Activated naive CD4-positive, alpha-beta T cell treated with anti-CD3 and anti-CD28 coated beads for 36 hours (primary cell): Measurements from ENCODE around the gene RBL2. TPM values are rescaled to one million over a fixed set of nuclear protein-coding genes. Genes with fewer than 3 reads are reported as not detected.
A peak's percentile ranks its signal among the peaks of the same experiment; 100 is the strongest.
"Not testable (repeated sequence)": the region's sequence is repeated elsewhere in the genome, so short reads cannot be mapped to it uniquely, and the experiment has no call there.

ENCODE experiments used
- CTCF ChIA-PET: fragments of 350-600 bp; sonication (Branson Sonifier 250); formaldehyde crosslinking; loops from one replicate; lab custom pipeline; 2021; ENCODE audit warnings: antibody characterized with exemption; lab: Charles Lee
- DNase-seq: peaks from one replicate; pipeline ENCODE4 v3.0.0-alpha.2; 2020
- H3K27ac Mint-ChIP-seq: one replicate; pipeline ENCODE4 v1.8.0; 2021; ENCODE audit warnings: mild to moderate bottlenecking, mixed read lengths
- H3K27me3 Mint-ChIP-seq: one replicate; pipeline ENCODE4 v1.8.0; 2021; ENCODE audit warnings: low read depth, mixed read lengths
- H3K36me3 Mint-ChIP-seq: one replicate; pipeline ENCODE4 v1.8.0; 2021; ENCODE audit warnings: low read depth, mixed read lengths
- H3K4me1 Mint-ChIP-seq: one replicate; pipeline ENCODE4 v1.8.0; 2021; ENCODE audit warnings: low read depth, mixed read lengths
- H3K4me3 Mint-ChIP-seq: one replicate; pipeline ENCODE4 v1.8.0; 2021; ENCODE audit warnings: mild to moderate bottlenecking, moderate library complexity, mixed read lengths
- H3K9me3 Mint-ChIP-seq: one replicate; pipeline ENCODE4 v1.8.0; 2021; ENCODE audit warnings: mixed read lengths
- intact Hi-C: fragments of 100-400 bp; cut with micrococcal nuclease; formaldehyde crosslinking; loops from one replicate; pipeline ENCODE4 v1.15.1; 2023
- total RNA-seq, 2 experiments: library from RNA; stranded (reverse); gene quantifications; one replicate each; pipeline ENCODE4 v1.2.3, GENCODE V29; 2021

RBL2 gene
- total RNA-seq, 2 experiments from 2014 or later = 99.2 to 100 TPM

GRCh38 chr16:53523126-53523804 lies 89.0 kb downstream of the RBL2 start:
- no peak for DNase-seq
- no peak overlapping the region for H3K4me3 Mint-ChIP-seq
- no peaks in the 10 kb centered on the region for H3K9me3 Mint-ChIP-seq
- intact Hi-C loops = no loop called here
- H3K36me3 Mint-ChIP-seq = no peaks in the 10 kb centered on the region
- peaks cover 20% of the 10 kb centered on the region for H3K4me1 Mint-ChIP-seq
- no peak overlapping the region for H3K27ac Mint-ChIP-seq
- CTCF ChIA-PET = interaction anchor here (0.6 to 1.1 kb wide), 3 partner anchors 12 to 29 kb away, joined by 3 to 6 read pairs (median 3); no protein-coding TSS in a partner anchor
- H3K27me3 Mint-ChIP-seq = no peaks in the 10 kb centered on the region

- H3K4me1 Mint-ChIP-seq = peaks cover 12% of the 10 kb centered on the region
- no peaks in the 10 kb centered on the region for H3K27me3 Mint-ChIP-seq
- H3K9me3 Mint-ChIP-seq = no peaks in the 10 kb centered on the region
- CTCF ChIA-PET = interaction anchor here (0.9 kb wide), 1 partner anchor 11 kb away, joined by 6 read pairs; no protein-coding TSS in a partner anchor
- DNase-seq = no peak
- intact Hi-C loops = no loop called here
- H3K4me3 Mint-ChIP-seq = no peak overlapping the region
- H3K36me3 Mint-ChIP-seq = no peaks in the 10 kb centered on the region
- H3K27ac Mint-ChIP-seq = no peak overlapping the region
These were observed 89.8 kb downstream of the RBL2 start for GRCh38 chr16:53523971-53524548.

GRCh38 chr16:53528797-53529196 lies 94.5 kb downstream of the RBL2 start:
- intact Hi-C loops = no loop called here
- DNase-seq = no peak
- Mint-ChIP-seq H3K36me3 (no peaks in the 10 kb centered on the region), H3K4me1 (no peaks in the 10 kb centered on the region), H3K4me3 (no peak overlapping the region), H3K9me3 (no peaks in the 10 kb centered on the region), H3K27me3 (no peaks in the 10 kb centered on the region), H3K27ac (no peak overlapping the region)
- CTCF ChIA-PET = no interaction called here

GRCh38 chr16:53529513-53529912 lies 95.2 kb downstream of the RBL2 start:
- no peak overlapping the region for H3K4me3 Mint-ChIP-seq
- DNase-seq = no peak
- H3K27ac Mint-ChIP-seq = no peak overlapping the region
- H3K9me3 Mint-ChIP-seq = no peaks in the 10 kb centered on the region
- peaks cover 6% of the 10 kb centered on the region for H3K4me1 Mint-ChIP-seq
- intact Hi-C loops = no loop called here
- no peaks in the 10 kb centered on the region for H3K36me3 Mint-ChIP-seq
- CTCF ChIA-PET = no interaction called here
- H3K27me3 Mint-ChIP-seq = no peaks in the 10 kb centered on the region

- no peak for DNase-seq
- CTCF ChIA-PET = interaction anchor here (0.6 kb wide), 1 partner anchor 15 kb away, joined by 3 read pairs; no protein-coding TSS in a partner anchor
- Mint-ChIP-seq H3K4me3 (no peak overlapping the region), H3K36me3 (no peaks in the 10 kb centered on the region), H3K27me3 (no peaks in the 10 kb centered on the region), H3K27ac (no peak overlapping the region), H3K9me3 (no peaks in the 10 kb centered on the region), H3K4me1 (peaks cover 12% of the 10 kb centered on the region)
- intact Hi-C loops = no loop called here
These were observed 95.8 kb downstream of the RBL2 start for GRCh38 chr16:53530046-53530445.

GRCh38 chr16:53530741-53531140 lies 96.5 kb downstream of the RBL2 start:
- intact Hi-C loops = no loop called here
- H3K27me3 Mint-ChIP-seq = no peaks in the 10 kb centered on the region
- peaks cover 17% of the 10 kb centered on the region for H3K4me1 Mint-ChIP-seq
- no peak overlapping the region for H3K27ac Mint-ChIP-seq
- no peaks in the 10 kb centered on the region for H3K36me3 Mint-ChIP-seq
- DNase-seq = no peak
- H3K4me3 Mint-ChIP-seq = no peak overlapping the region
- H3K9me3 Mint-ChIP-seq = no peaks in the 10 kb centered on the region
- CTCF ChIA-PET = interaction anchor here (0.6 kb wide), 1 partner anchor 14 kb away, joined by 3 read pairs; no protein-coding TSS in a partner anchor

GRCh38 chr16:53534206-53534605 lies 99.9 kb downstream of the RBL2 start:
- H3K27ac Mint-ChIP-seq = peak overlapping the region; percentile 46
- DNase-seq = no peak
- H3K4me1 Mint-ChIP-seq = peaks cover 19% of the 10 kb centered on the region
- H3K27me3 Mint-ChIP-seq = no peaks in the 10 kb centered on the region
- H3K36me3 Mint-ChIP-seq = no peaks in the 10 kb centered on the region
- no peaks in the 10 kb centered on the region for H3K9me3 Mint-ChIP-seq
- CTCF ChIA-PET = interaction anchor here (0.6 to 1.3 kb wide), 2 partner anchors 15 to 391 kb away, joined by 3 to 4 read pairs; no protein-coding TSS in a partner anchor
- no peak overlapping the region for H3K4me3 Mint-ChIP-seq
- intact Hi-C loops = loop anchor here (2.0 kb wide), 1 partner anchor 379 kb away; no protein-coding TSS in a partner anchor

GRCh38 chr16:53537626-53538025 lies 103.4 kb downstream of the RBL2 start:
- no peaks in the 10 kb centered on the region for H3K9me3 Mint-ChIP-seq
- intact Hi-C loops = loop anchor here (5.0 kb wide), 1 partner anchor 1390 kb away; no protein-coding TSS in a partner anchor

GRCh38 chr16:53539346-53539745 lies 105.1 kb downstream of the RBL2 start:
- H3K36me3 Mint-ChIP-seq, CTCF ChIA-PET, H3K9me3 Mint-ChIP-seq, H3K4me3 Mint-ChIP-seq, DNase-seq, H3K27ac Mint-ChIP-seq: not testable (repeated sequence)
- intact Hi-C loops = loop anchor here (5.0 kb wide), 1 partner anchor 1388 kb away; no protein-coding TSS in a partner anchor
- Mint-ChIP-seq H3K4me1 (peaks cover 17% of the 10 kb centered on the region), H3K27me3 (peaks cover 13% of the 10 kb centered on the region)

More at GRCh38 chr16:53537626-53538025, 103.4 kb downstream of the RBL2 start:
- H3K4me3 Mint-ChIP-seq = no peak overlapping the region
- no peaks in the 10 kb centered on the region for H3K36me3 Mint-ChIP-seq
- no peak overlapping the region for H3K27ac Mint-ChIP-seq
- DNase-seq = no peak
- peaks cover 7% of the 10 kb centered on the region for H3K27me3 Mint-ChIP-seq
- CTCF ChIA-PET = interaction anchor here (2.1 kb wide), 1 partner anchor 10 kb away, joined by 8 read pairs; no protein-coding TSS in a partner anchor
- H3K4me1 Mint-ChIP-seq = peaks cover 19% of the 10 kb centered on the region

- H3K9me3 Mint-ChIP-seq, H3K27ac Mint-ChIP-seq, DNase-seq, H3K36me3 Mint-ChIP-seq, H3K4me3 Mint-ChIP-seq, CTCF ChIA-PET: not testable (repeated sequence)
- Mint-ChIP-seq H3K4me1 (peaks cover 17% of the 10 kb centered on the region), H3K27me3 (peaks cover 16% of the 10 kb centered on the region)
- intact Hi-C loops = loop anchor here (5.0 kb wide), 1 partner anchor 1387 kb away; no protein-coding TSS in a partner anchor
These were observed 105.8 kb downstream of the RBL2 start for GRCh38 chr16:53539759-53540718.
